Glomerular endothelial cell (primary cell): ENCODE measurements around the gene RPL29. TPM values are rescaled to one million over a fixed set of nuclear protein-coding genes. Genes with fewer than 3 reads are reported as not detected.

Experiments used
- DNase-seq: peaks from one replicate; pipeline ENCODE4 v3.0.0-alpha.2; 2011; ENCODE audit warnings: low read depth, low spot score; ENCODE audit errors: extremely low read depth
- total RNA-seq: library from RNA; depleted of rRNA; stranded (reverse); fragments of >200 nt; gene quantifications from 2 replicates; pipeline ENCODE4 v1.2.3, GENCODE V29; 2015

RPL29 gene
- total RNA-seq, 1 donor from 2014 or later: 1,365 TPM

DNA sequence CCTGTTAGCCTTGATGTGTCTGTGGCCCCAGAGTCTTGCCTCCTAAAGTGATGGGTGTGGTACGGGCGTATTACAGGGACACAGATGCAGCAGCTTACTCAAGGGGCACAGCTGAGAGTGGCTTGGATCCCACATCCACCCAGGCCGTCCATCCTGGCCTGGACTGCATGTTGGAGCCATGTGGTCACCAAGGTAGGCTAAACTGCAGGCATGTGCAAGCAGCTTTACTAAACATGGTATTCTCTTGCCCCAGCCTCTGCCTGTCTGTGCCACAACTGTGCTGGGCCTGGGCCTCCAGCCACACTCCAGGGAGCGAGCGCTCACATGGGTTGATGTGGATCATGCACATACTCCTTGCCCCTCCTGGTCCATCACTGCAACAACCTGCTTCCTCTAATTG lies 46.6 kb downstream of the RPL29 start:
- no peak for DNase-seq

DNA sequence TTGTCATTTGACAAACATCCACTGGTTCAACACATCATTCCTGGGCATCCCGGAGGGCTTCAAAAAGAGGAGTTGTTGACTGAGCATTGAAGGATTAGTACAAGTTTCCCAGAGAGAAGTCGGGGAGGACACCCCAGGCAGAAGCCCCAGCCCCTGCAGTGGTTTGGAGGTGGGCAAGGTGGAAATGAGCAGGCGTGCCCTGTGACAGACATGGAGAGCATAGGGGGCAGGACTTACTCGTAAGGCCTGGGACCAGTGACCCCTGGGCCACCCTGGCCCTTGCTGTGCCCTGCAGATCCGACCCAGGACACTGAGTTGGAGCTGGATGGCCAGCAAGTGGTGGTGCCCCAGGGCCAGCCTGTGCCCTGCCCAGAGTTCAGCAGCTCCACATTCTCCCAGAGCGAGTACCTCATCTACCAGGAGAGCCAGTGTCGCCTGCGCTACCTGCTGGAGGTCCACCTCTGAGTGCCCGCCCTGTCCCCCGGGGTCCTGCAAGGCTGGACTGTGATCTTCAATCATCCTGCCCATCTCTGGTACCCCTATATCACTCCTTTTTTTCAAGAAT lies 47.6 kb downstream of the RPL29 start:
- DNase-seq: no peak

DNA sequence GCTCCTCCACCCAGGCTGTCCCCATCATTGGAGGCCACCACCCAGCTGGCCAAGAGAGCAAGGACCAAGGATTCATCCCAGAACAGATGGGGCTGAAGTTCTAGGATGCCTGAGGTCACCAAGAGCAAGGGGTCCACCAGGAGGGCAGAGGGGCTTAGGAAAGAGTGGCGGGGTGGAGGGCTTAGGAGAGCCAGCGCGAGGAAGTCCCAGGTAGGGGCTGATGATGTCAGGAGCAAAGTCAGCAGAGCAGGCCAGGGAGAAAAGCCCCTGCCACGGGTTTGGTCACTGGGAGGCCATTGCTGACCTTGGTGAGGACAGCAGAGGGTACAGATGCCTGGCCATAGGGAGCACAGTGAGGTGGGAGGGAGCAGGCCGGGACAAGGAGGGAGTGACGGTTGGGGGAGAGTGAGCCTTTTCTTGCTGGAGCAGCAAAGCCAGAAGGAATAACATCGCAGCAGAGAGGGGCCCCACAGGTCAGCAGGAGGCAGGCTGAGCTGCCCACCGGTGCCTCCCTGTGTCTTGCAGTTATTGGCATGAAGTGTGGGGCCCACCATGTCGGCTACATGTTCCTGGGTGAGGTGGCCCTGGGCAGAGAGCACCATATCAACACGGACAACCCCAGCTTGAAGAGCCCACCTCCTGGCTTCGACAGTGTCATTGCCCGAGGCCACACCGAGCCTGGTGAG lies 48.3 kb downstream of the RPL29 start:
- no peak for DNase-seq

DNA sequence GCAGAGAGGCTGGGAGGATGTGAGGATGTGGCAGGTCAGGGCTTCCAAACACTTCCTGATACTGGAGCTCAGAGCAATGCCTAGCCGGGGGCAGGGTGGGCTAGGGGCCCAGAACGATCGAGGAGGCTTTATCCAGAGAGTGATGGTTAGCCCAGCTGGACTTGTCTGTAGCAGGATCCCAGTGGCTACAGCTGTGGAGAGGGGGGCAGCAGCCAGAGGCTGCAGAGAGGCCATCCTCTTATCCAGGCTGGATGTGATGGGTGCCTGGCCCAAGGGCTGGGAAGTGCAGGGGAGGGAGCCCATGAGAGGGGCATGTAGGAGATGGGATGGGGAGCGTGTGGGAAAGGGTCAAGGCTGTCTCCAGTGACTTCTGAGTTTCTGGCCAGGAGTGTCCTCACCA lies 48.9 kb downstream of the RPL29 start:
- no peak for DNase-seq

DNA sequence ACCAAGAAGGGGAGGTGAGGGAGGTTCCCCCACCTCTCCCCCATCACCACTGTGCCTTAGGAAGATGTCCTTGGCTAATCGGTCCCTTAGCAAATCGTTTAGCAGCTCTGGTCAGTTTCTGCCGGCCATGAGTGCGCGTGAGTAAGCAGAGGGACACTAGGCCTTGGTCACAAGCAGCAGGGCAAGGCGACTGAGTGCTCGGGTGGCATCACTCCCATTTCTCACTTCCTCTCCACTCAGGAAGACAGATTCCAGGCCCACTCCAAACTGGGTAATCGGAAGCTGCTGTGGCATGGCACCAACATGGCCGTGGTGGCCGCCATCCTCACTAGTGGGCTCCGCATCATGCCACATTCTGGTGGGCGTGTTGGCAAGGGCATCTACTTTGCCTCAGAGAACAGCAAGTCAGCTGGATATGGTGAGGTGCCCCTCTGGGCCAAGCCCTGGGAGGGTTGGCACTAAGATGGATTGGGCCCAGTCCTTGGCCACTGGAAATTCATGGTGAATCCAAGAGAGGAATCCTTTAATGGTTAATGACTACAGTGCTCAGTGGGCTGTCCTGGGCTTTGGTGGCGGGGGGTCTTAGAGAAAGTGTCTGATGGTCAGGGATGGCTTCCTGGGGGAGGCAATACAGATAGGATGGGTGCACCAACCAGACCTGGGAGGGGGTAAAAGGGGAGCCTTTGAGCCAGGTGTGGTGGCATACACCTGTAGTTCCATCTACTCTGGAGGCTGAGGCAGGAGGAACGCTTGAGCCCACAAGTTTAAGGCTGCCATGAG lies 49.6 kb downstream of the RPL29 start:
- no peak for DNase-seq

DNA sequence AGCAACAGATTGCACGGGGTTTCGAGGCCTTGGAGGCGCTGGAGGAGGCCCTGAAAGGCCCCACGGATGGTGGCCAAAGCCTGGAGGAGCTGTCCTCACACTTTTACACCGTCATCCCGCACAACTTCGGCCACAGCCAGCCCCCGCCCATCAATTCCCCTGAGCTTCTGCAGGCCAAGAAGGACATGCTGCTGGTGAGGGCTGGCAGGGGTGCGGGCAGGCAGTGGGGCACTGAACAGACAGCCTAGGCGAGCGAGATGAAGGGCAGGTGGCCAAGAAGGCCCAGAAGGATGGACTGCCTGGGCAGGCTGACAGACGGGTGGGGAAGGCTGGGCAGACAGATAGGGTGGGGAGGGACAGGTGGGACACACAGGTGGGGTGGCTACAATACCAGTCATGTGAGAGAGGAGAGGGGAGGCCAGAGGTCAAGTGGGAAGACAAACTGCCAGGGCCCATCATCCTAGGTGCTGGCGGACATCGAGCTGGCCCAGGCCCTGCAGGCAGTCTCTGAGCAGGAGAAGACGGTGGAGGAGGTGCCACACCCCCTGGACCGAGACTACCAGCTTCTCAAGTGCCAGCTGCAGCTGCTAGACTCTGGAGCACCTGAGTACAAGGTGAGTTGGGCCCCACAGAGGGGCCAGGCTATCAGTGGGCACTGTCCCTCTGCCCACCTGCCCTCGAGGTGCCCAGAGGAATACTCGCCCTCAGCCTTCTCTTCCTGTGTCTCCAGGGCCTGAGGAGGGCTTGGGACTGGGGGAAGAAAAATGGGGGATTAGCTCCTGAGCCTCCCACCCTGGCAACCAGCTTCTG lies 50.5 kb downstream of the RPL29 start:
- no peak for DNase-seq

DNA sequence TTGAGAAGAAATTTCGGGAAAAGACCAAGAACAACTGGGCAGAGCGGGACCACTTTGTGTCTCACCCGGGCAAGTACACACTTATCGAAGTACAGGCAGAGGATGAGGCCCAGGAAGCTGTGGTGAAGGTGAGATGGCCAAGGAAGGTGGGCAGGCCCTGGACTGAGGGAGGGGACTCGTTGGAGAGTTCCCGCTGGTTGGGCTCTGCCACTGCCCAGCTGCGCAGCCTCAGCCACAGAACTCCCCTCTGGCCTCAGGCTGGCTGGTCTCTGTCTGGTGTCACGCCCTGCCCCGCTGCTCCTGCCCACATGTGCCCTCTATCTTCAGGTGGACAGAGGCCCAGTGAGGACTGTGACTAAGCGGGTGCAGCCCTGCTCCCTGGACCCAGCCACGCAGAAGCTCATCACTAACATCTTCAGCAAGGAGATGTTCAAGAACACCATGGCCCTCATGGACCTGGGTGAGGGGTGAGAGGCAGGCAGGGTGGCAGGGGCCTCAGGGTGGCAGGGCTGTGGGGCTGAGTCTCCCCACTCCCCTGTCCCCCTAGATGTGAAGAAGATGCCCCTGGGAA lies 51.2 kb downstream of the RPL29 start:
- no peak for DNase-seq

Other genes with a start within 250 kb of the RPL29 start
- gene IQCF6, start 216.7 kb downstream of the RPL29 start, total RNA-seq: not detected in 2 replicates
- not detected in 2 replicates for gene IQCF2, start 134.3 kb downstream of the RPL29 start, total RNA-seq
- gene IQCF5, start 120.3 kb downstream of the RPL29 start, total RNA-seq: not detected in 2 replicates
- not detected in 2 replicates for gene IQCF1, start 92.5 kb downstream of the RPL29 start, total RNA-seq
- gene RRP9, start 54.0 kb downstream of the RPL29 start, total RNA-seq: 13.5 and 17.2 TPM in 2 replicates
- gene PARP3, start 53.5 kb downstream of the RPL29 start, total RNA-seq: 11.7 and 12.8 TPM in 2 replicates
- gene GPR62, start 40.5 kb downstream of the RPL29 start, total RNA-seq: 0.06 TPM in 1 of 2 replicates, not detected in the other
- 62.7 and 65.7 TPM in 2 replicates for gene PCBP4, start 28.4 kb downstream of the RPL29 start, total RNA-seq
- gene ABHD14B, start 21.8 kb downstream of the RPL29 start, total RNA-seq: 29.8 and 31.8 TPM in 2 replicates
- 13.5 and 17.0 TPM in 2 replicates for gene ABHD14A, start 20.8 kb downstream of the RPL29 start, total RNA-seq
- 24.2 and 32.0 TPM in 2 replicates for gene ACY1, start 12.4 kb downstream of the RPL29 start, total RNA-seq
- 20.2 and 23.8 TPM in 2 replicates for gene DUSP7, start 60.7 kb upstream of the RPL29 start, total RNA-seq
- 2.7 and 4.7 TPM in 2 replicates for gene POC1A, start 158.5 kb upstream of the RPL29 start, total RNA-seq
- gene ALAS1, start 202.3 kb upstream of the RPL29 start, total RNA-seq: 69.8 and 72.6 TPM in 2 replicates
- gene TLR9, start 229.8 kb upstream of the RPL29 start, total RNA-seq: not detected in 2 replicates
- gene TWF2, start 243.3 kb upstream of the RPL29 start, total RNA-seq: 136 and 166 TPM in 2 replicates
- gene PPM1M, start 249.9 kb upstream of the RPL29 start, total RNA-seq: 7.4 and 10.4 TPM in 2 replicates